ENCODE measurements around the gene MIGA2.
A peak's percentile ranks its signal among the peaks of the same experiment; 100 is the strongest.
"Not testable (repeated sequence)": the region's sequence is repeated elsewhere in the genome, so short reads cannot be mapped to it uniquely, and the experiment has no call there.

The MIGA2 gene, protein sequence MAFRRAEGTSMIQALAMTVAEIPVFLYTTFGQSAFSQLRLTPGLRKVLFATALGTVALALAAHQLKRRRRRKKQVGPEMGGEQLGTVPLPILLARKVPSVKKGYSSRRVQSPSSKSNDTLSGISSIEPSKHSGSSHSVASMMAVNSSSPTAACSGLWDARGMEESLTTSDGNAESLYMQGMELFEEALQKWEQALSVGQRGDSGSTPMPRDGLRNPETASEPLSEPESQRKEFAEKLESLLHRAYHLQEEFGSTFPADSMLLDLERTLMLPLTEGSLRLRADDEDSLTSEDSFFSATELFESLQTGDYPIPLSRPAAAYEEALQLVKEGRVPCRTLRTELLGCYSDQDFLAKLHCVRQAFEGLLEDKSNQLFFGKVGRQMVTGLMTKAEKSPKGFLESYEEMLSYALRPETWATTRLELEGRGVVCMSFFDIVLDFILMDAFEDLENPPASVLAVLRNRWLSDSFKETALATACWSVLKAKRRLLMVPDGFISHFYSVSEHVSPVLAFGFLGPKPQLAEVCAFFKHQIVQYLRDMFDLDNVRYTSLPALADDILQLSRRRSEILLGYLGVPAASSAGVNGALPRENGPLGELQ

DNA sequence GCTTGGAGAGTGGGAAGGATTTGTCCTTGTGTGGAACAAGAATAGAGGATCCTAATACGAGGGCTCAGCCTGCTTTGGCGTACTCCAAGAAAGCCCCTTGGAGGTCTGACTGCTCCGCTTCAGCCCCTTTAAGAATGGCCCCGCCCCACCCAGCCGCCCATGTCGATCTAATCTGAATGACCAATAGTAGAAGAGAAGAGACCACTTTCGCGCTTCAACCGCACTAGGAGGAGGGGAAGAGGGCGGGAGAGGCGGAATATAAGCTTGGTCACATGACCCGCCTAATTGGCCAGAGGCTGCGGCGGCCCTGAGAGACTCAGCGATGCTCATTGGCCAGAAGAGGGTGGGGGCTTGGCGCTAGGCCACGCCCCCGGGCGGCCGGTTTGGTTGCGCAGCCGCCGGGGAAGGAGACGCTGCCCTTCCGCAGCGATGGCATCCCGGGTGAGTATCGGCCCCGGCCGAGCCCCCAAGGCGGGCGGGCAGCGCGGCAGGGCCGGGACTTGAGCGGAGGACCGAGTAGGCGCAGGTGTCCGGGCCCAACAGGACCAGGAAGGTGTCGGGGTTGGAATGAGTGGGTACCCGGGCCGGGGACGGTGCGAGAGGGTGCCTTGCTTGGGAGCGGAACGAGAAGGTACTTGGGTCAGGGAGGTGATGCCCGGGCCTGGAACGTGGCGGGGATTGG, at the start of gene MIGA2:
MIGA2 (plus strand) TSS at position 386 of the 682 bp plus-strand sequence. CDS start 3,969 bp downstream, outside the sequence.
- peak; percentile 91 to 97 for DNase-seq (ENCODE audit: extremely low read depth in 1 of 2, low read depth in 1 of 2)

DNA sequence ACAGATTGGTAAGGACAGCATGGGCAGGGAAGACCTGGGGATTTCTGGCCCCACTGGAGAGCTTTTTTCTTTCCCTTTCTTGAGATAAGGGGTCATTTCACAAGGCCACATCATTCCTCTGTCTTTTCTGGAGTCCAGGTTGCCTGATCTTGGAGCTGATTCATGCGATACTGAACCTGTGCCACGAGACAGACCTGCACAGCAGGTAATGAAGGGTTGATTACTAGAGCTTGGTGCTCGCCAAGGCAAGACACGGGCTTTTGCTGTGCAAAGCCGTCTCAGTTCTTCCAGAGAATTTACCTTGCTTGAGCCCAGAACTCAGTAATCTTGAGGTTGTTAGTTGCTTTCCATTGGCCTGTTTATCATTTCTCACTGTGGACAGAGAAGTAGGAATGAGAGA, 49.8 kb upstream of the MIGA2 start:
- no peak for DNase-seq (ENCODE audit: extremely low read depth in 1 of 2, low read depth in 1 of 2)

DNA sequence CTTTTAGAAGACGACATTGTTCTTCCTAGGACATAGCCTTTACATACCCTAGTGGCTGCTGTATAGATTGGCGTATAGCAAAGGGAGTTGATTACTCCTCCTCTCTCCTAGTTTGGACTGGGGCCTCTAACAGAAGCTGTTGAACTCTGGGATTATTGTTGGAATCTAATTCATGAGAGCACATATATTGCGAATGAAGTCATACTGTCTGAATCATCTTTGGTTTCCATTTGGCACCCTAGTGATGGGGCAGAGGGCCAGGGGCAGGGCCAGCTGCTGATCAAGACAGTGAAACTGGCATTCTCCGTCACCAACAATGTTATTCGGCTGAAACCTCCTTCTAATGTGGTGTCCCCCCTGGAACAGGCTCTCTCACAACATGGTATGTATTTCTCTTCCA, 48.6 kb upstream of the MIGA2 start:
- DNase-seq (ENCODE audit: extremely low read depth in 1 of 2, low read depth in 1 of 2), result no peak

DNA sequence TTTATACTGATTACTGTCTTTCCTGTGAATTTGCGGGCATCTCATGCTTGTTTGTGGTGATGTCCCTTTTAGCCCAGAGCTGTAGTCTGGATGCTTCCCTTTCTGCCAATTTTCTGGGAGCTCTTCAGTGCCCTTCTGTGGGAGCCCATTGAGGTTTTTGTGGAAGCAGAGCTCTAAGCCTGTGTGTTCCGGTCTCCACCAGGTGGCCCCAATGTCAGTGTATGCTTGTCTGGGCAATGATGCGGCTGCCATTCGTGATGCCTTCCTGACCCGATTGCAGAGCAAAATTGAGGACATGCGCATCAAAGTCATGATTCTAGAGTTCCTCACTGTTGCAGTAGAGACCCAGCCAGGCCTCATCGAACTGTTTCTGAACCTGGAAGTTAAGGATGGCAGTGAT, 43.4 kb upstream of the MIGA2 start:
- DNase-seq (ENCODE audit: extremely low read depth in 1 of 2, low read depth in 1 of 2), result no peak

DNA sequence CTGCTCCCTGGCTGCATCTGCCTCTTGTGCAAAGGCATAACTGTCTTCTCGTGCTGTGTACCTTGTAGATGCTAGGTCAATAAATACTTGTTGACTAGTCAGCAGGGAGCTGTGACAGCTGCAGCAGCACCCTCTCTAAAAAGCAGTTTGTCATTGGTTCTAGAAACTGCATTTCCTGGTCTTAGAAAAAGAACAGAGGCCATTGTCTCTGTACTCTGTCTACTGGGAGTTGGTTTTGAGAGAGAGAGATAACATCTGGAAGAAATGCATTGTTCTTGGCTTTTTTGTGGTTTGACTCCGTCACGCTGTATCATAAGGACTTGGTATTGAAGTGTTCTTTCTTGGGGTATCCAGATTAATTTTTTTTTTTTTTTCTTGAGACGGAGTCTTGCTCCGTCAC, 40.6 kb upstream of the MIGA2 start:
- DNase-seq (ENCODE audit: extremely low read depth in 1 of 2, low read depth in 1 of 2), result no peak

DNA sequence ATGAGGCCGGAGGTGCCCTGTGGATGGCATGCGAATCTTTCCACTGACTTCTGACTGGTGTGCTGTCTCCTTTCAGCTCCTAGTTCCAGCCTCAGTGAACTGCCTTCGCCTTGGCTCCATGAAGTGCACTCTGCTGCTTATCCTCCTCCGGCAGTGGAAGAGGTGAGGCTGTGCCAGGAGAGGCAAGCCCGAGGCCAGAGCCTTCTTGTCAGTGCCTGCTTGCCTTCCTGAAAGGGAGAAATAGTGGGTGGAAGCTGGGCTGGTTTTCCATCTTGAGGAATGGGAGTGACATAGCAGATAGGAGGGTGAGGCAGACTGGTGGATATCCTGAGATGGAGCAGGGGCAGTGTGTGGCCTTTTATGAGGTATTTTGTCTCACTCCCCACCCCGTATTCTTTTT, 38.0 kb upstream of the MIGA2 start:
- DNase-seq (ENCODE audit: extremely low read depth in 1 of 2, low read depth in 1 of 2), result no peak

DNA sequence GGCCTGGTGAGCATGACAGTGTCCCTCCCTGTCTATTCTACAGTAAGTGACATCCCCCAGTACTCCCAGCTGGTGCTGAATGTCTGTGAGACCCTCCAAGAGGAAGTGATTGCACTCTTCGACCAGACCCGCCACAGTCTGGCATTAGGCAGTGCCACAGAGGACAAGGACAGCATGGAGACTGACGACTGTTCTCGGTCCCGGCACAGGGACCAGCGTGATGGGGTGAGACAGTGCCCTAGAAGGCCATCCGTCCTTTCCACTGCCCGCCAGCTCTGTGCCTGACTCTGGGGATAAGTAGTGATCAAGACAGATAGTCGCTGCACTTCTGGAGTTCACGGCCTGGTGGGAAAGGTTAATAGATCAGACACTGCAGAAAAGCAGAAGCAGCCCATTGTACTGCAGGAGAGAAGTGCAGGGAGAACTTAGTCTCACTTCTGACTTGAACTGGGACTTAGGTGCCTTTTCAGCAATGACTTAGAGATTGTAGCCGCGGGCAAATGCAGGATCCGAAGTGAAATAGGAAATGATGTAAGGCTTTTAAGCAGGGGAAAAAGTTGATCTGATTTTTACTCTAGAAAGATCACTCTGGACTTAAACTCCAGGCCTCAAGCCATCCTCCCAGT, 36.7 kb upstream of the MIGA2 start:
- no peak for DNase-seq (ENCODE audit: extremely low read depth in 1 of 2, low read depth in 1 of 2)

DNA sequence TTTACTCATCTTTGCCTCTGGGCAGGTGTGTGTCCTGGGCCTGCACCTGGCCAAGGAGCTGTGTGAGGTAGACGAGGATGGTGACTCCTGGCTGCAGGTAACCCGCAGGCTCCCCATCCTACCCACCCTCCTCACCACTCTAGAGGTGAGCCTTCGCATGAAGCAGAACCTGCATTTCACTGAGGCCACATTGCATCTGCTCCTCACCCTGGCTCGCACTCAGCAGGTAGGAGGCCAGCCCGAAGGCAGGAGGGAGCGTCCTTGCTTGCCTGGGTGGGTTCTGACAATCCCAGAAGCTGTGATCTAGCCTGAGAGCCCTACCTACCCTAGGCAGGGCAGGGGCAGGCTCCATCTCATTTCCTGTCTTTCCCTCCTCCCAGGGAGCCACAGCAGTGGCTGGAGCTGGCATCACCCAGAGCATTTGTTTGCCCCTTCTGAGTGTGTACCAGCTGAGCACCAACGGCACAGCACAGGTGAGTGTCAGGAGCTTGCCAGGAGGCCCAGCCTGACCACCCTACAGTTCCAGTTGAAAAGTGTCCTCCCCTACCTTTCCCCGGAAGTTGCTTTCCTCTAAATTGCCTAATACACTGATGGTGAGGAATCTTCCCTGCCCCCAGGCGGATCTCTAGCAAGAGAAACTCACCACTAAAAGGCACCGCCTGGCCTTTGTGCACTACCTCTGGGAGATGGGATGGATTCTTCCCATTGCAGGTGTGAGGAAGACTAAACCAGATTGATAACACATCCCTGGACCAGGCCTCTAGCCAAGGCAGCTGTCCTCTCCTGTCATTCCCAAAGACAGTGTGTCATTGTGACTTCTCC, 34.7 kb upstream of the MIGA2 start:
- DNase-seq (ENCODE audit: extremely low read depth in 1 of 2, low read depth in 1 of 2), result no peak

DNA sequence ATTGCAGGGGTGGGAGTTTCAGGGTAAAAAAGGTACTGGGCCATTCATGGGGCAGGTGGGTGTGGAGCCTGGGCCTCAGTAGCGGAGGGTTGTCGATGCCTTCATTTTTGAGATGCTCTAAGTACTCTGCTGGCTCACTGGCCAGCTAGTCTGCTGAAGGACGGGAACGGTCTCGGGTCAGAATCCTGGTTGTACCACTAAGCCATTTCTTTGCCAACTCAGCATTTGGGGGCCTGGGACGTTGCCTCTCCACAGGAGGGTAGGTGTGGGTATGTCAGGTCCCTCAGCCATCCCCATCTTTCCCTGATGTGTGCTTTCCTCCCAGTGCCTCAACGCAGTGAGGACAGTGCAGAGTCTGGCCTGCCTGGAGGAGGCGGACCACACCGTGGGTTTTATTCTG, 33.4 kb upstream of the MIGA2 start:
- DNase-seq (ENCODE audit: extremely low read depth in 1 of 2, low read depth in 1 of 2), result no peak

DNA sequence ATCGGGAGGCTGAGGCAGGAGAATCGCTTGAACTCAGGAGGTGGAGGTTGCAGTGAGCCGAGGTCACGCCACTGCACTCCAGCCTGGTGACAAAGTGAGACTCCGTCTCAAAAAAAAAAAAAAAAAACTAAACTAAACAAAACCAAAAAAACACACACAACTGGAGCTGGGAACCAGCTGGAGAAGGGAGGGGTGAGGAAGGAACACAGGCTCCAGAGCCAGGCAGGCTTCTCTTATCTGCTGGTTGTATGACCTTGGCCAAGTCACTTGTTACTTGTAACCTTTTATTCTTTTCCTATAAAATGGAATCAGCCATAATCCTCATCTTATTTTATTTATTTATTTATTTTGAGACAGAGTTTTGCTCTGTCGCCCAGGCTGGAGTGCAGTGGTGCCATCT, 32.3 kb upstream of the MIGA2 start:
- DNase-seq (ENCODE audit: extremely low read depth in 1 of 2, low read depth in 1 of 2), result not testable (repeated sequence)

DNA sequence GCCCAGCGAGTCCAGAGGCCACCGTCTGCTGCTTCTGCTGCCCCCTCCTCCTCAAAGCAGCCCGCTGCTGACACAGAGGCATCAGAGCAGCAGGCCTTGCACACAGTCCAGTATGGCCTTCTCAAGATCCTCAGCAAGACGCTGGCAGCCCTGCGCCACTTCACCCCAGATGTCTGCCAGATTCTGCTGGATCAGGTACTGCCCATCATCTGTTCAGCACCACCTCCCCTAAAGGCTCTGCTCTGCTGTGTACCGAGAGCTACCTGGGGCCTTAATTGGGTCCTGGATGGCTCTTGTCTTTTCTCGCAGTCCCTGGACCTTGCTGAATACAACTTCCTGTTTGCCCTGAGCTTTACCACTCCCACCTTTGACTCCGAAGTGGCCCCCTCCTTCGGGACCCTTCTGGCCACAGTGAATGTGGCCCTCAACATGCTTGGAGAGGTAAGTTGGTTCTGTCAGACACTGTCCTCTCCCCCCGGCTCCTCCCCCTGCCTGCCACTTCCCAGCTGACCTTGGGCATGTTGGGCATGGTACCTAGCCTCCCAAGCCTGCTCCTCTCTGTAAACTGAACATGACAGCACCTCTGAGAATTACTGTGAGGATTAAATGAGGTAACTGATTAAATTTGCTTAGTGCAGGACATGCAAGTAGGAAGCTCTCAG, 31.0 kb upstream of the MIGA2 start:
- DNase-seq (ENCODE audit: extremely low read depth in 1 of 2, low read depth in 1 of 2), result no peak

DNA sequence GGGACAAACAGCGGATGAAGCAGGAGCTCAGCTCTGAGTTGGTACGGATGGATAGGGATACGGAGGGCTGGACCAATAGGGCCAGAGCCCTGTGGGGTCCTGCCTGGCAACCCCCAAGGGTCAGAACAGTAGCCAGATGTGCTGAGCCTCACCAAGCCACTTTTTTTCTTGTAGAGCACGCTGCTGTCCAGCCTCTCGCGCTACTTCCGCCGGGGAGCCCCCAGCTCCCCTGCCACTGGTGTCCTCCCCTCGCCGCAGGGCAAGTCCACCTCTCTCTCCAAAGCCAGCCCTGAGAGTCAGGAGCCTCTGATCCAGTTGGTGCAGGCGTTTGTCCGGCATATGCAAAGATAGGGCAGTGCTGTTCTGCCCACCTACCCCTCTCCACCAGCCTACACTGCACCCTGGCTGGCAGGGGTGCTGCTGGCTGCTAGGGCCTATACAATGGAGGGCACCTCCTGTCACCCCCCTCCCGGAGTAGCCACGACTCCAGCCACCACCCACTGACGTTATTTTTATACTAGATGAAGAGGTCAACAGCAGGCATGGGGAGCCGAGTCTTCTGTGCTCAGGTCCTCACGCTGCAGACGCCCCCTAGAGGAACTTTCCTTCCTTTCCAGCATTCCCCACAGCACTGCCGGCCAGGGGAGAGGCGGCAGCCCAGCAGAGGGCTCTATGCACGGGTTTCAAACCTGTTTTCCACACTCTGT, 29.9 kb upstream of the MIGA2 start:
- DNase-seq (ENCODE audit: extremely low read depth in 1 of 2, low read depth in 1 of 2), result peak in 1 of 2 donors; percentile 20

DNA sequence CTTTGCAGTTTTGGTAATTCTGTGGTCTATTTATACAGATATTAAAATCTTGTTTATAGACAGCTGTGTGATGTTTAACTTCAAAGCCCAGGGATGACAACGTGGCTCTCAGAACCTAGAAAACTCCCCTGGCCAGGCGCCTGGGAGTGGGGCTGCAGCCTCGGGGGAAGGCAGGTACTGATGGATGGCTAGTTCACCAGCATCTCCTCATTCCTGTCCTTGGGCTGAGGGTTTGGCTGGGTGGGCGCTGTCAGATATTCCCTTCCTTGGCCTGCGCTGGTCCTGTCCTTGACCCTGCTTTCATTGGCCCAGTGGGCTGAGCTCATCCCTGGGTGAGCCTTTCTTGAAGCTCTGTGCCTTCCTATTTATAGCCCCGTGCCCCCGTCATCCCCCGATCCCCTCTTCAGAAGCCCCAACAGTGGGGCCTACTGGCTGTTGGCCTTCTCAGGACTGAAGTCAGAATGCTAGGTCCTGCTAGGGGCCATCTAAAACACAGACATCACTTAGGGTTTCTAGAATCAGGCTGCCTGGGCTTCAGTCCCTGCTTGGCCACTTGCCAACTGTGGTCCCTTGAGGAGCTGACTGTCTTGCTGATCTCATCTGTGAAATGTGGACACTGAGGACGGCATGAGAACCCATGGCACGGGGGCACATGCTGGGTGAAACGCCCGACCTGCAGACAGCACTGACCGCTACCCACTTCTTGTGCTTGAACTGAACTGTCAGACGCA, 29.2 kb upstream of the MIGA2 start:
- DNase-seq (ENCODE audit: extremely low read depth in 1 of 2, low read depth in 1 of 2), result no peak

DNA sequence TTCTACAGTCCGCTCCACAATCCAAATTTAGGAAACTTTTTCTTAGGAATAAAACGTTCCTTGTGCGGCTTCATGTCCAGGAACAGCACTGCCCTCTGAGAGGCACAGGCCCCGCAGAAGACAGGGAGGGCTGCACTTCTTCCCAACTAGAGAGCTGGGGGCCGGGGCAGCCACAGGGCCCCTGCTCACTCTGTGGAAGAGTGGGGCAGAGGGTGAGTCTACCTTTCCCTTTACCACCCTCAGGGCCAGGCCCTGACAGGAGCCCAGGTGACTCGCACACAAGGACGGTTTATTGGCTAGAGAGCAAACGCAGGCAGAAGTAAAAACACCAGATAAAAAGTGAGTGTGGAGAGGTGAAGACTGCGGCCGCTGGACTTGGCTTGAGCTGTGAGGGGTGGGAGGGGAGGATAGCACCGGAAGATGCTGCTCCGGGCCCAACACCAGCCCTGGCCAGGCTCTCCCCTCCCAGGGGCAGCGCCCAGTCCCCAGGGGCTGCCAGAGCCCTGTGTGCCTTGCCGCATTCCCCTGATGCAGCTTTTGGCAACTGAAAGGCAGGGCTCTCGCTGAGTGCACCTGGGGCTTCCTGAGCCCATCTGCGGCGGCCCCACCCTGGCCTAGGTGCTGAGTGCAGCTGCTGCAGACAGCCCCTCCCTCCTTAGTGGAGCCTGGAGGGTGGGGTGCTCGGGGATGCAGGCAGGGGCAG, 28.5 kb upstream of the MIGA2 start:
- no peak for DNase-seq (ENCODE audit: extremely low read depth in 1 of 2, low read depth in 1 of 2)

DNA sequence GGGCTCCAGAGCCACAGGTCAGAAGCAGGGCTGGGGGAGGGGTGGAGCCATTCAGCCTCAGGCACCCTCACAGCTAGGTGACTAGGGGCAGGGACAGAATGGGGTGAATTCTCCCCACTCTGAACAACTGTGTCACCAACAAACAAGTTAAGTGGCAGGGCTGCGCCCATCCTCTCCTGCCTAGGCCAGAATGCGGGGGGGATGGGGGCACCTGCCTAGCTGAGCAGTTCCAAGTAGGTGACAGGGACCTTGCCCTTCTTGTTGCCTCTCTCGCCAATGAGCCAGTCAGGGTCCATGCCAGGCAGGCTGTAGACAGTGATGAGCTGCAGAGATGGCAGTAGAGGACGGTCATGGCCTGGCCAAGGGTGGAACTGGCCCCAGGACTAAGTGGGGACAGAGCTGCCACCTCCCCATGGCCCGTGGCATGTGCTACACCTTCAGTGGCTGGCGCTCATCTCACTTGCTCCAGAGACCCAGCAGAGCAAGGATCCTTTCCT, 27.9 kb upstream of the MIGA2 start:
- no peak for DNase-seq (ENCODE audit: extremely low read depth in 1 of 2, low read depth in 1 of 2)

DNA sequence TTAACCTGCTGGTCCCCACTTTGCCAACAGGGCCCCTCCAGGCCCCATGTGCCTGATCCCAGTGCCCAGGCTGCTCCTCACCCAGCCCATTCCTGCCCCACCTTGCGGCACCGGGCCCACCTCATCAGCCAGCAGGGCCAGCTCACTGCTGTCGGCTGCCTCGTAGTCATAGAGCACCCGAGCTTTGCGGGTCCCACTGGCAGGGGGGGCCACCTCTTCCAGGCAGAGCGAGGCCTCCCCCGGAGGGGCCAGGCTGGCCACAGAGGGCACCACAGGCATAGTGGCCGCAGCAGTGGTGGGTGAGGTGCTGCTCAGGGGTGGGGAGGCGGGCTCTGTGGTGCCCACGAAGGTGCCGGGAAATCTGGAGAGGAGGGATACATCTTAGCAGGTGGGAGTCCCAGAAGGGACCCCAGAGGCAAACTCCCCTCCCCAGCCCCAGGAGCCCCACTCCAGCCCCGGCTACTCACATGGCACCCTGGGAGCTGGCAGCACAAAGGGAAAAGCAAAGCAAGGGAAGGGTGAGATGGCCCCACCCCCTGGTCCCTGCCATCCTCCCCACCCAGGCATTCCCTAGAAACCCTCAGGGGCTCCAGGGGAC, 27.3 kb upstream of the MIGA2 start:
- DNase-seq (ENCODE audit: extremely low read depth in 1 of 2, low read depth in 1 of 2), result no peak

DNA sequence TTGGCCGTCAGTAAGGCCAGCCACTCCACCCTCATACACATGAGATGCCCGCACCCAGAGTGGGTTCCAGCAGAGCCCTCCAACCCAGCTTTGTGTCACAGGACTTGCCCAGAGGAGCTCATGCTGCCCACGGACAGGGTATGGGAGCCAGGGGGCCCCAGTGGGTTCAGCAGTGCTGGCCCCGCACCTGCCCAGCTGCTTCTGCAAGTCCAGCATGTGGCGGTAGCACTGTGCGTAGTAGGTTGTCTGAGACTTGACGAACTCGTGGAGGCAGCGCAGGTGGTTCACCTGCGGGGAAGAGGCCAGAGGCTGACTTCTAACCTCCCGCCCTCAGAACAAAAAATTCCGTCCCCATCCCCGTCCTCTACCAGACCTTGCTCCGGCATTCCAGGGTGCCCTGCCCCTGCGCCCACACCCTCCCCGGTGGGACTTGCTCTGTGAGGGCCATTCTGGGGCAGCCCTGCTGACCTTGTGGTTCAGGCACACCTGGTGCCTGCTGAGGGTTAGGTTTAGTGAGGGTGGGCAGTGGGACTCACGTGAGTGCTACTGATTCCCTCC, 26.8 kb upstream of the MIGA2 start:
- DNase-seq (ENCODE audit: extremely low read depth in 1 of 2, low read depth in 1 of 2), result no peak

Data from stimulated activated CD8-positive, alpha-beta memory T cell treated with anti-CD3 and anti-CD28 coated beads, Interleukin-7, amount 100 ng/mL, for 48 hours (primary cell).